HCT116 (cell line): Measurements from ENCODE around the gene ATXN1. TPM values are rescaled to one million over a fixed set of nuclear protein-coding genes. Genes with fewer than 3 reads are reported as not detected.

ENCODE experiments used
- ATAC-seq: fragments of 200-7000 bp; cut with Tn5 transposase; 2 replicates; pipeline ENCODE4 v1.9.1; 2020; ENCODE audit warnings: mild to moderate bottlenecking, moderate library complexity
- BruUV-seq: library from RNA; stranded (reverse); fragments of 400-500 nt; replicated peaks from 2 replicates; lab custom pipeline; 2021; lab: Mats Ljungman, UMichigan
- CTCF ChIA-PET: fragments of 300-600 bp; sonication (Branson Sonifier 250); formaldehyde crosslinking; loops from one replicate; lab custom pipeline; 2021; ENCODE audit warnings: antibody characterized with exemption; lab: Charles Lee
- POLR2A ChIA-PET: fragments of 300-600, 350-600 bp; sonication (Branson Sonifier 250); formaldehyde crosslinking; loops from one replicate; lab custom pipeline; 2021; ENCODE audit warnings: antibody characterized with exemption; lab: Charles Lee
- RAD21 ChIA-PET, 2 experiments: fragments of 300-600 bp; sonication (Branson Sonifier 250); formaldehyde crosslinking; loops; one replicate each; lab custom pipeline; 2023; ENCODE audit warnings: low total read pairs in 2 of 2; ENCODE audit not compliant: uncharacterized antibody in 2 of 2, unreplicated experiment in 2 of 2, low non-redundant PET in 1 of 2; lab: Charles Lee
- DNase-seq: peaks from one replicate; pipeline ENCODE4 v3.0.0-alpha.2; 2010; ENCODE audit warnings: low read depth, low spot score
- H2AFZ ChIP-seq: fragments of 200-600 bp; shearing (Covaris generic), sonication (generic); 2 replicates; pipeline ENCODE4 v1.6.1; 2017; ENCODE audit warnings: low read depth, mixed run types, mixed read lengths, antibody characterized with exemption, low read length; ENCODE audit not compliant: poor library complexity, severe bottlenecking
- H3K27ac ChIP-seq: 2 replicates; pipeline ENCODE4 v1.5.1; 2012; ENCODE audit warnings: low read depth, low read length
- H3K27me3 ChIP-seq: fragments of 200-600 bp; sonication (generic); 2 replicates; pipeline ENCODE4 v1.6.1; 2016; ENCODE audit warnings: mixed run types, low read length, mixed read lengths; ENCODE audit not compliant: insufficient read depth
- H3K36me3 ChIP-seq, 2 experiments: fragments of 200-500 bp in 1 of 2; fragments of 200-600 bp in 1 of 2; sonication (Bioruptor generic) in 1 of 2; sonication (generic) in 1 of 2; 2 replicates each; pipeline versions ENCODE4 v1.5.1 to v1.6.1; 2014 to 2016; ENCODE audit warnings: low read length in 2 of 2, inconsistent platforms in 1 of 2, mixed read lengths in 1 of 2, mixed run types in 1 of 2; ENCODE audit not compliant: insufficient read depth in 2 of 2, control insufficient read depth in 1 of 2
- H3K4me1 ChIP-seq, 2 experiments: fragments of 200-600 bp in 1 of 2; sonication (generic) in 1 of 2; 2 replicates each; pipeline versions ENCODE4 v1.5.1 to v1.6.1; 2012 to 2017; ENCODE audit warnings: low read length in 2 of 2, inconsistent platforms in 1 of 2, mild to moderate bottlenecking in 1 of 2, mixed read lengths in 1 of 2, mixed run types in 1 of 2, moderate library complexity in 1 of 2; ENCODE audit not compliant: insufficient read depth in 2 of 2, control insufficient read depth in 1 of 2
- H3K4me2 ChIP-seq: fragments of 200-600 bp; sonication (generic); 2 replicates; pipeline ENCODE4 v1.6.1; 2017; ENCODE audit warnings: mixed run types, low read length, mixed read lengths
- H3K4me3 ChIP-seq, 2 experiments: fragments of 200-600 bp in 1 of 2; sonication (generic) in 1 of 2; replicated peaks in 1 of 2; 2 replicates each; pipeline ENCODE4 v1.5.1; 2011 to 2016; ENCODE audit warnings: low read length in 2 of 2, control low read depth in 1 of 2, low read depth in 1 of 2, mild to moderate bottlenecking in 1 of 2, mixed read lengths in 1 of 2, mixed run types in 1 of 2
- H3K79me2 ChIP-seq: fragments of 200-600 bp; sonication (generic); 2 replicates; pipeline ENCODE4 v1.6.1; 2017; ENCODE audit warnings: mild to moderate bottlenecking, mixed run types, low read length, moderate library complexity, mixed read lengths; ENCODE audit not compliant: insufficient read depth
- H3K9ac ChIP-seq: fragments of 200-600 bp; sonication (generic); 2 replicates; pipeline ENCODE4 v1.6.1; 2016; ENCODE audit warnings: low read length, mixed read lengths
- H3K9me2 ChIP-seq: fragments of 200-600 bp; sonication (generic), shearing (Covaris generic); 2 replicates; pipeline ENCODE4 v1.6.1; 2017; ENCODE audit warnings: mixed run types, mild to moderate bottlenecking, moderate library complexity; ENCODE audit not compliant: insufficient read depth
- H3K9me3 ChIP-seq, 2 experiments: fragments of 200-500 bp in 1 of 2; fragments of 200-600 bp in 1 of 2; sonication (Bioruptor generic) in 1 of 2; sonication (generic) in 1 of 2; 2 replicates each; pipeline ENCODE4 v1.6.1; 2014 to 2017; ENCODE audit warnings: low read length in 2 of 2, mixed read lengths in 2 of 2, inconsistent platforms in 1 of 2, low read depth in 1 of 2, mild to moderate bottlenecking in 1 of 2, mixed run types in 1 of 2, moderate library complexity in 1 of 2; ENCODE audit not compliant: control insufficient read depth in 1 of 2, insufficient read depth in 1 of 2
- H4K20me1 ChIP-seq: fragments of 200-600 bp; sonication (generic), shearing (Covaris generic); 2 replicates; pipeline ENCODE4 v1.6.1; 2017; ENCODE audit warnings: mixed run types, mild to moderate bottlenecking, moderate library complexity; ENCODE audit not compliant: insufficient read depth
- EGR1 ChIP-seq: IDR thresholded peaks from 2 replicates; pipeline ENCODE4 v1.6.1; 2012; ENCODE audit warnings: low read depth
- EZH2phosphoT487 ChIP-seq: fragments of 200-600 bp; IDR thresholded peaks from 2 replicates; pipeline ENCODE4 v1.6.1; 2018; ENCODE audit warnings: antibody characterized with exemption, borderline replicate concordance
- FOSL1 ChIP-seq: IDR thresholded peaks from 2 replicates; pipeline ENCODE4 v1.6.1; 2012; ENCODE audit warnings: low read depth
- JUND ChIP-seq: IDR thresholded peaks from 2 replicates; pipeline ENCODE4 v1.6.1; 2012
- POLR2A ChIP-seq: IDR thresholded peaks from 2 replicates; pipeline ENCODE4 v1.7.0; 2011; ENCODE audit warnings: borderline replicate concordance; ENCODE audit not compliant: insufficient read depth, insufficient read length; ENCODE audit errors: extremely low read depth
- POLR2AphosphoS5 ChIP-seq: IDR thresholded peaks from 2 replicates; pipeline ENCODE4 v1.6.1; 2011; ENCODE audit warnings: mild to moderate bottlenecking, low read depth, low read length, moderate library complexity
- RAD21 ChIP-seq: IDR thresholded peaks from 2 replicates; pipeline ENCODE4 v1.6.1; 2012; ENCODE audit warnings: low read depth, mild to moderate bottlenecking
- SIN3A ChIP-seq: IDR thresholded peaks from 2 replicates; pipeline ENCODE4 v1.6.1; 2012; ENCODE audit warnings: low read depth
- TCF7L2 ChIP-seq: IDR thresholded peaks from 2 replicates; pipeline ENCODE4 v1.7.0; 2011; ENCODE audit warnings: borderline replicate concordance, inconsistent platforms; ENCODE audit not compliant: insufficient read depth, insufficient read length; ENCODE audit errors: extremely low read depth
- ZFX ChIP-seq: fragments of 450-650 bp; IDR thresholded peaks from 2 replicates; pipeline ENCODE4 v1.6.1; 2017
- ZNF274 ChIP-seq: fragments of 200-500 bp; sonication (Bioruptor generic); IDR thresholded peaks from 2 replicates; pipeline ENCODE4 v1.6.1; 2014; ENCODE audit warnings: mild to moderate bottlenecking, low read depth, low read length, inconsistent platforms
- intact Hi-C: fragments of 100-400 bp; cut with micrococcal nuclease; formaldehyde crosslinking; loops from 2 replicates; pipeline ENCODE4 v1.10.0; 2022
- total RNA-seq: library from RNA; stranded (reverse); gene quantifications from one replicate; pipeline ENCODE4 v1.2.1, GENCODE V29; 2021; ENCODE audit not compliant: unreplicated experiment
- TF ChIP-seq, protein P1 (sequence below): IDR thresholded peaks from 2 replicates; pipeline ENCODE4 v1.6.1; 2012
- TF ChIP-seq, protein P2 (sequence below), 3 experiments: fragments of 200-600 bp in 1 of 3; sonication (generic) in 1 of 3; IDR thresholded peaks in 2 of 3; conservative IDR thresholded peaks in 1 of 3; 2 replicates each; pipeline ENCODE4 v1.5.1; 2012 to 2017; ENCODE audit warnings: low read depth in 2 of 3, low read length in 2 of 3, antibody characterized with exemption in 1 of 3, borderline replicate concordance in 1 of 3, control low read depth in 1 of 3, mild to moderate bottlenecking in 1 of 3, mixed read lengths in 1 of 3, mixed run types in 1 of 3, moderate library complexity in 1 of 3; ENCODE audit not compliant: insufficient read depth in 1 of 3
- TF ChIP-seq, protein P3 (sequence below): IDR thresholded peaks from 2 replicates; pipeline ENCODE4 v1.6.1; 2011; ENCODE audit warnings: mild to moderate bottlenecking, low read length, moderate library complexity; ENCODE audit not compliant: insufficient replicate concordance; ENCODE audit errors: extremely low read depth
- TF ChIP-seq, protein P4 (sequence below): IDR thresholded peaks from 2 replicates; pipeline ENCODE4 v1.6.1; 2012; ENCODE audit warnings: low read depth
- TF ChIP-seq, protein P5 (sequence below): IDR thresholded peaks from 2 replicates; pipeline ENCODE4 v1.6.1; 2012

Gene ATXN1
- total RNA-seq, 1 experiment from 2014 or later: 21.0 TPM

DNA sequence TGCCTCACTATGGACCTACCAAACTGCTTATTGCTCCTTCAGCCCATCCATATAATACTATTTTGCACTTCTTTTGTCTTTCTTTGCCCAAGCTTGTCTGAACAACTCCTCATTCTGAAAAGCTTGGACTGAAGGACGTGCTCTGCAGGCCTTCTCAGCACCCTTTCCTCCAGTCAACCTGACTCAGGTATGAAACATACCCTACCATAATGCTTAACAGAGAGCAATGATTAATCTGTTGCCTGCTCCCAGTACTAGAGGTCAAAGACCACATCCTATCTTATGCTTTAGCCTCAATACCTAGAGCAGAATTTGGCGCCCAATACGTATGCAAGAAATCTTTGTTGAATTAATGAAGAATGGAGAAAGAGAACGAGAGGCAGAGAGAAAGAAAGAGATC lies 55.2 kb downstream of the ATXN1 start:
- H3K27me3 ChIP-seq: no peaks in the 10 kb centered on the region
- intact Hi-C loops: no loop called here
- ATAC-seq: no peak
- CTCF ChIA-PET: no interaction called here
- H3K9ac ChIP-seq: no peak overlapping the region
- H3K4me3 ChIP-seq: no peak overlapping the region
- no peak overlapping the region for H2AFZ ChIP-seq
- no peaks in the 10 kb centered on the region; the same call in 1 of the 2 replicates for H3K79me2 ChIP-seq
- H4K20me1 ChIP-seq: no peaks in the 10 kb centered on the region
- DNase-seq: no peak
- POLR2A ChIA-PET: no interaction called here
- H3K36me3 ChIP-seq: no peaks in the 10 kb centered on the region
- no peak overlapping the region for H3K4me2 ChIP-seq
- TF ChIP-seq POLR2A (no peak), EZH2phosphoT487 (no peak), SIN3A (no peak), EGR1 (no peak), TCF7L2 (no peak), RAD21 (no peak), FOSL1 (no peak), ZNF274 (no peak), ZFX (no peak), POLR2AphosphoS5 (no peak), JUND (no peak)
- TF ChIP-seq, protein P1, sequence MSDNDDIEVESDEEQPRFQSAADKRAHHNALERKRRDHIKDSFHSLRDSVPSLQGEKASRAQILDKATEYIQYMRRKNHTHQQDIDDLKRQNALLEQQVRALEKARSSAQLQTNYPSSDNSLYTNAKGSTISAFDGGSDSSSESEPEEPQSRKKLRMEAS: no peak
- TF ChIP-seq, protein P2, sequence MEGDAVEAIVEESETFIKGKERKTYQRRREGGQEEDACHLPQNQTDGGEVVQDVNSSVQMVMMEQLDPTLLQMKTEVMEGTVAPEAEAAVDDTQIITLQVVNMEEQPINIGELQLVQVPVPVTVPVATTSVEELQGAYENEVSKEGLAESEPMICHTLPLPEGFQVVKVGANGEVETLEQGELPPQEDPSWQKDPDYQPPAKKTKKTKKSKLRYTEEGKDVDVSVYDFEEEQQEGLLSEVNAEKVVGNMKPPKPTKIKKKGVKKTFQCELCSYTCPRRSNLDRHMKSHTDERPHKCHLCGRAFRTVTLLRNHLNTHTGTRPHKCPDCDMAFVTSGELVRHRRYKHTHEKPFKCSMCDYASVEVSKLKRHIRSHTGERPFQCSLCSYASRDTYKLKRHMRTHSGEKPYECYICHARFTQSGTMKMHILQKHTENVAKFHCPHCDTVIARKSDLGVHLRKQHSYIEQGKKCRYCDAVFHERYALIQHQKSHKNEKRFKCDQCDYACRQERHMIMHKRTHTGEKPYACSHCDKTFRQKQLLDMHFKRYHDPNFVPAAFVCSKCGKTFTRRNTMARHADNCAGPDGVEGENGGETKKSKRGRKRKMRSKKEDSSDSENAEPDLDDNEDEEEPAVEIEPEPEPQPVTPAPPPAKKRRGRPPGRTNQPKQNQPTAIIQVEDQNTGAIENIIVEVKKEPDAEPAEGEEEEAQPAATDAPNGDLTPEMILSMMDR (IDR thresholded peaks at IDR 0.05 in 2 of 3, conservative IDR thresholded peaks at IDR 0.05 in 1 of 3; ENCODE audit: borderline replicate concordance in 1 of 3, insufficient read depth in 1 of 3, low read depth in 2 of 3, low read length in 2 of 3): no peak
- TF ChIP-seq, protein P3, sequence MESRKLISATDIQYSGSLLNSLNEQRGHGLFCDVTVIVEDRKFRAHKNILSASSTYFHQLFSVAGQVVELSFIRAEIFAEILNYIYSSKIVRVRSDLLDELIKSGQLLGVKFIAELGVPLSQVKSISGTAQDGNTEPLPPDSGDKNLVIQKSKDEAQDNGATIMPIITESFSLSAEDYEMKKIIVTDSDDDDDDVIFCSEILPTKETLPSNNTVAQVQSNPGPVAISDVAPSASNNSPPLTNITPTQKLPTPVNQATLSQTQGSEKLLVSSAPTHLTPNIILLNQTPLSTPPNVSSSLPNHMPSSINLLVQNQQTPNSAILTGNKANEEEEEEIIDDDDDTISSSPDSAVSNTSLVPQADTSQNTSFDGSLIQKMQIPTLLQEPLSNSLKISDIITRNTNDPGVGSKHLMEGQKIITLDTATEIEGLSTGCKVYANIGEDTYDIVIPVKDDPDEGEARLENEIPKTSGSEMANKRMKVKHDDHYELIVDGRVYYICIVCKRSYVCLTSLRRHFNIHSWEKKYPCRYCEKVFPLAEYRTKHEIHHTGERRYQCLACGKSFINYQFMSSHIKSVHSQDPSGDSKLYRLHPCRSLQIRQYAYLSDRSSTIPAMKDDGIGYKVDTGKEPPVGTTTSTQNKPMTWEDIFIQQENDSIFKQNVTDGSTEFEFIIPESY: no peak
- TF ChIP-seq, protein P4, sequence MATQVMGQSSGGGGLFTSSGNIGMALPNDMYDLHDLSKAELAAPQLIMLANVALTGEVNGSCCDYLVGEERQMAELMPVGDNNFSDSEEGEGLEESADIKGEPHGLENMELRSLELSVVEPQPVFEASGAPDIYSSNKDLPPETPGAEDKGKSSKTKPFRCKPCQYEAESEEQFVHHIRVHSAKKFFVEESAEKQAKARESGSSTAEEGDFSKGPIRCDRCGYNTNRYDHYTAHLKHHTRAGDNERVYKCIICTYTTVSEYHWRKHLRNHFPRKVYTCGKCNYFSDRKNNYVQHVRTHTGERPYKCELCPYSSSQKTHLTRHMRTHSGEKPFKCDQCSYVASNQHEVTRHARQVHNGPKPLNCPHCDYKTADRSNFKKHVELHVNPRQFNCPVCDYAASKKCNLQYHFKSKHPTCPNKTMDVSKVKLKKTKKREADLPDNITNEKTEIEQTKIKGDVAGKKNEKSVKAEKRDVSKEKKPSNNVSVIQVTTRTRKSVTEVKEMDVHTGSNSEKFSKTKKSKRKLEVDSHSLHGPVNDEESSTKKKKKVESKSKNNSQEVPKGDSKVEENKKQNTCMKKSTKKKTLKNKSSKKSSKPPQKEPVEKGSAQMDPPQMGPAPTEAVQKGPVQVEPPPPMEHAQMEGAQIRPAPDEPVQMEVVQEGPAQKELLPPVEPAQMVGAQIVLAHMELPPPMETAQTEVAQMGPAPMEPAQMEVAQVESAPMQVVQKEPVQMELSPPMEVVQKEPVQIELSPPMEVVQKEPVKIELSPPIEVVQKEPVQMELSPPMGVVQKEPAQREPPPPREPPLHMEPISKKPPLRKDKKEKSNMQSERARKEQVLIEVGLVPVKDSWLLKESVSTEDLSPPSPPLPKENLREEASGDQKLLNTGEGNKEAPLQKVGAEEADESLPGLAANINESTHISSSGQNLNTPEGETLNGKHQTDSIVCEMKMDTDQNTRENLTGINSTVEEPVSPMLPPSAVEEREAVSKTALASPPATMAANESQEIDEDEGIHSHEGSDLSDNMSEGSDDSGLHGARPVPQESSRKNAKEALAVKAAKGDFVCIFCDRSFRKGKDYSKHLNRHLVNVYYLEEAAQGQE: no peak
- TF ChIP-seq, protein P5, sequence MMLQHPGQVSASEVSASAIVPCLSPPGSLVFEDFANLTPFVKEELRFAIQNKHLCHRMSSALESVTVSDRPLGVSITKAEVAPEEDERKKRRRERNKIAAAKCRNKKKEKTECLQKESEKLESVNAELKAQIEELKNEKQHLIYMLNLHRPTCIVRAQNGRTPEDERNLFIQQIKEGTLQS: no peak
- TF ChIP-seq, all 23 proteins: peak for 0
- Histone ChIP-seq H3K27ac (no peak overlapping the region), H3K9me2 (no peaks in the 10 kb centered on the region), H3K4me1 (peaks cover 3 to 25% of the 10 kb centered on the region in 2 experiments), H3K9me3 (no peaks in the 10 kb centered on the region)
- BruUV-seq: no TSS peak
- RAD21 ChIA-PET: no interaction called here
